ENCODE measurements around the gene HMCN2. TPM values are rescaled to one million over a fixed set of nuclear protein-coding genes. Genes with fewer than 3 reads are reported as not detected.

Gene HMCN2
- total RNA-seq, 1 experiment from 2014 or later = 8.6 TPM

DNA sequence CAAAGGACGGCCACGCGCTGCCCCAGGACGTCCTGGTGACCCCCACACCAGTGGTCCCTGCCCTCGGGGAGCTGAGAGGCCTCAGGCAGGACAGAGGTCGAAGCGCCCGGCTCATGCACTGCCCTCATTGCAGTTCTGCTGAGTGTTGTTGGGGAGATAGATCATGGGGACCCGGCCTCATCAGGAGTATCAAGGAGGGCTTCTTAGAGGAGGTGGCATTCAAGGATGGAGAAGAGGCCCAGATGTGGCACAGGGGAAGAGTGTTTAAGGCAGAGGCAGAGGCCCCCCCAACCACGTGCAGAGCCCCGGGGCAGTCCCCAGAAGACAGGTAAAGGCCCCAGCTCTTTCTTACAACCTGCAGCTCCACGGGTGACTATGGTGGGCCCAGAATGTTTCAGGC, 205.4 kb downstream of the HMCN2 start:
- Histone ChIP-seq H4K20me1 (ENCODE audit: control insufficient read depth, insufficient read depth, insufficient read length) (peaks cover 4% of the 10 kb centered on the region), H2BK12ac (ENCODE audit: insufficient read length, low read depth, low read length) (no peak overlapping the region), H4K5ac (ENCODE audit: insufficient read length, low read depth, low read length) (no peak overlapping the region), H3K56ac (ENCODE audit: insufficient read length, low read depth, low read length) (no peak overlapping the region), H3K23ac (ENCODE audit: insufficient read length, low read depth, low read length) (no peak overlapping the region), H3T11ph (ENCODE audit: low read length) (no peak overlapping the region), H3K4me2 (ENCODE audit: insufficient read depth, insufficient read length, low read length) (no peak overlapping the region), H3K27ac (ENCODE audit: insufficient read length, low read depth, low read length) (no peak overlapping the region), H3K4me1 (ENCODE audit: insufficient read depth, low read length) (0 out of 2 replicates have a peak, but pooled peaks cover 2% of the 10 kb centered on the region), H3K14ac (ENCODE audit: insufficient read depth, low read length) (no peak overlapping the region), H2AK5ac (ENCODE audit: insufficient read length, low read length) (no peak overlapping the region), H3K79me1 (ENCODE audit: insufficient read depth, low read depth, low read length, poor library complexity, severe bottlenecking) (no peaks in the 10 kb centered on the region), H3K23me2 (ENCODE audit: insufficient read length, low read depth, low read length, poor library complexity, severe bottlenecking) (no peaks in the 10 kb centered on the region), H3K9ac (ENCODE audit: extremely low read depth, insufficient read length, low read length) (no peak overlapping the region), H3K27me3 (ENCODE audit: insufficient read depth, low read length) (no peaks in the 10 kb centered on the region), H3K4ac (ENCODE audit: low read depth, low read length) (no peak overlapping the region), H4K91ac (ENCODE audit: insufficient read length, low read depth, low read length) (no peak overlapping the region), H2AFZ (ENCODE audit: low read length) (no peak overlapping the region), H2BK5ac (ENCODE audit: insufficient read length, low read length) (no peak overlapping the region), H2BK120ac (ENCODE audit: low read depth, low read length, poor library complexity, severe bottlenecking) (no peak overlapping the region), H3K9me3 (ENCODE audit: control insufficient read depth, low read depth, low read length) (no peaks in the 10 kb centered on the region), H2BK15ac (ENCODE audit: low read depth, low read length) (no peak overlapping the region), H3K79me2 (ENCODE audit: insufficient read depth, low read length) (no peaks in the 10 kb centered on the region), H4K8ac (replicated peaks; ENCODE audit: insufficient read length, low read depth, low read length) (no peak overlapping the region), H2BK20ac (ENCODE audit: low read depth, low read length, poor library complexity, severe bottlenecking) (no peak overlapping the region), H3K18ac (ENCODE audit: insufficient read length, low read depth, low read length) (no peak overlapping the region)
- peaks cover 17 to 56% of the 10 kb centered on the region in 2 experiments for H3K4me1 Mint-ChIP-seq
- no peaks in the 10 kb centered on the region for H3K9me3 Mint-ChIP-seq
- H3K27ac Mint-ChIP-seq = no peak overlapping the region
- no CpG with 5 or more reads among the region's 12 CpGs for WGBS (ENCODE audit: extremely low coverage, insufficient read length, low lambda C conversion rate)
- no peak for DNase-seq
- H3K4me3 Mint-ChIP-seq = no peak overlapping the region
- TF ChIP-seq, protein P1, sequence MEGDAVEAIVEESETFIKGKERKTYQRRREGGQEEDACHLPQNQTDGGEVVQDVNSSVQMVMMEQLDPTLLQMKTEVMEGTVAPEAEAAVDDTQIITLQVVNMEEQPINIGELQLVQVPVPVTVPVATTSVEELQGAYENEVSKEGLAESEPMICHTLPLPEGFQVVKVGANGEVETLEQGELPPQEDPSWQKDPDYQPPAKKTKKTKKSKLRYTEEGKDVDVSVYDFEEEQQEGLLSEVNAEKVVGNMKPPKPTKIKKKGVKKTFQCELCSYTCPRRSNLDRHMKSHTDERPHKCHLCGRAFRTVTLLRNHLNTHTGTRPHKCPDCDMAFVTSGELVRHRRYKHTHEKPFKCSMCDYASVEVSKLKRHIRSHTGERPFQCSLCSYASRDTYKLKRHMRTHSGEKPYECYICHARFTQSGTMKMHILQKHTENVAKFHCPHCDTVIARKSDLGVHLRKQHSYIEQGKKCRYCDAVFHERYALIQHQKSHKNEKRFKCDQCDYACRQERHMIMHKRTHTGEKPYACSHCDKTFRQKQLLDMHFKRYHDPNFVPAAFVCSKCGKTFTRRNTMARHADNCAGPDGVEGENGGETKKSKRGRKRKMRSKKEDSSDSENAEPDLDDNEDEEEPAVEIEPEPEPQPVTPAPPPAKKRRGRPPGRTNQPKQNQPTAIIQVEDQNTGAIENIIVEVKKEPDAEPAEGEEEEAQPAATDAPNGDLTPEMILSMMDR (conservative IDR thresholded peaks at IDR 0.05) = no peak
- peaks cover 2 to 21% (median 16%) of the 10 kb centered on the region in 3 experiments; a peak in 6 of 7 replicates for H3K36me3 Mint-ChIP-seq (ENCODE audit: insufficient read depth in 1 of 3, low read depth in 3 of 3)
- H3K27me3 Mint-ChIP-seq (ENCODE audit: low read depth) = no peaks in the 10 kb centered on the region

All from H9 (cell line).